ENCODE data around the gene CALHM3. TPM values are rescaled to one million over a fixed set of nuclear protein-coding genes. Genes with fewer than 3 reads are reported as not detected.
A peak's percentile ranks its signal among the peaks of the same experiment; 100 is the strongest.

The CALHM3 gene
- total RNA-seq, 2 experiments from 2014 or later = not detected

DNA sequence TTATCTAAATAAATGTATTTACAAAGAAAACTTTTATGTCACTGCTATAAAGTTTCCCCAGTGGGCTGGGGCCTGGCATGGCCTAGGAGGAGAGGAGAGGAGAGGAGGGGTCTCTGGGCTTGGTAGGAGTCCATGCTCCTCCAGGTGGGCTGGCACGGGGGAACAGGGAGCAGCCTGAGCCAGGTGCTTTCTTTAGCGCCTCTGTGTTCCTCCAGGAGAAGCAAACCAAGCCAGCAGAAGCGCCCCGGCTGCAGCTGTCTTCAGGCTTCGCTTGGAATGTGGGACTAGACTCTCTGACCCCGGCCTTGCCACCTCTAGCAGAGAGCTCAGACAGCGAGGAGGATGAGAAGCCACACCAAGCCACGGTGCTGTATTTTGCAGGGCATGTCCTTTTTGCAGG is 37.4 kb downstream of the CALHM3 start:
- Histone ChIP-seq H3K4me1 (ENCODE audit: insufficient read depth, low read length) (peaks cover 4% of the 10 kb centered on the region), H3K27me3 (ENCODE audit: control insufficient read depth in 1 of 2, insufficient read depth in 2 of 2, low read length in 2 of 2) (no peaks in the 10 kb centered on the region), H3K4me3 (ENCODE audit: low read length) (no peak overlapping the region), H3K9me3 (ENCODE audit: control insufficient read depth in 1 of 2, insufficient read depth in 1 of 2, low read length in 2 of 2) (no peaks in the 10 kb centered on the region), H3K36me3 (ENCODE audit: insufficient read depth, low read length) (peaks cover 93% of the 10 kb centered on the region), H3K27ac (ENCODE audit: low read depth in 1 of 2, low read length in 2 of 2) (no peak overlapping the region)
- DNase-seq (no peak), ATAC-seq (ENCODE audit: poor library complexity) (no peak)
- Mint-ChIP-seq H3K4me1 (ENCODE audit: low read depth) (no peaks in the 10 kb centered on the region), H3K27ac (no peak overlapping the region), H3K27me3 (no peaks in the 10 kb centered on the region), H3K4me3 (no peak overlapping the region), H3K36me3 (ENCODE audit: low read depth) (peaks cover 91% of the 10 kb centered on the region), H3K9me3 (no peaks in the 10 kb centered on the region)
- intact Hi-C loops (cut with DNase I, micrococcal nuclease) = no loop called here
- no peak for TF ChIP-seq CTCF (IDR thresholded peaks at IDR 0.05)
- ChIA-PET POLR2A (no interaction called here), CTCF (no interaction called here)

DNA sequence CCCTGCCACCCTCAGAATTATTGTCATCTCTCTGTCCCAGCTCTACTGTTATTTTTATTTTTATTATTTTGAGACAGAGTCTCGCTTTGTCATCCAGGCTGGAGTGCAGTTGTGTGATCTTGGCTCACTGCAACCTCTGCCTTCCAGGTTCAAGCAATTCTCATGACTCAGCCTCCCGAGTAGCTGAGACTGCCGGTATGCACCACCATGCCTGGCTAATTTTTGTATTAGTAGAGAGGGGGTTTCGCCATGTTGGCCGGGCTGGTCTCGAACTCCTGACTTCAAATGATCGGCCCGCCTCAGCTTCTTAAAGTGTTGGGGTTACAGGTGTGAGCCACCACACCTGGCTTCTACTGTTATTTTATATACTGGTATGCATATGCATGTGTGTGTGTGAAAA is 37.8 kb downstream of the CALHM3 start:
- ATAC-seq (ENCODE audit: poor library complexity) = no peak
- CTCF ChIA-PET = no interaction called here
- no peak for TF ChIP-seq CTCF (IDR thresholded peaks at IDR 0.05)
- Mint-ChIP-seq H3K36me3 (ENCODE audit: low read depth) (peaks cover 91% of the 10 kb centered on the region), H3K9me3 (no peaks in the 10 kb centered on the region), H3K27ac (peak overlapping the region; percentile 14), H3K4me1 (ENCODE audit: low read depth) (no peaks in the 10 kb centered on the region), H3K27me3 (no peaks in the 10 kb centered on the region), H3K4me3 (no peak overlapping the region)
- no peak for DNase-seq
- H3K27me3 ChIP-seq (ENCODE audit: control insufficient read depth in 1 of 2, insufficient read depth in 2 of 2, low read length in 2 of 2) = no peaks in the 10 kb centered on the region
- peaks cover 93% of the 10 kb centered on the region for H3K36me3 ChIP-seq (ENCODE audit: insufficient read depth, low read length)
- no peak overlapping the region for H3K27ac ChIP-seq (ENCODE audit: low read depth in 1 of 2, low read length in 2 of 2)
- no peaks in the 10 kb centered on the region for H3K9me3 ChIP-seq (ENCODE audit: control insufficient read depth in 1 of 2, insufficient read depth in 1 of 2, low read length in 2 of 2)
- POLR2A ChIA-PET = no interaction called here
- peaks cover 2% of the 10 kb centered on the region for H3K4me1 ChIP-seq (ENCODE audit: insufficient read depth, low read length)
- intact Hi-C loops (cut with DNase I, micrococcal nuclease) = no loop called here
- no peak overlapping the region for H3K4me3 ChIP-seq (ENCODE audit: low read length)

DNA sequence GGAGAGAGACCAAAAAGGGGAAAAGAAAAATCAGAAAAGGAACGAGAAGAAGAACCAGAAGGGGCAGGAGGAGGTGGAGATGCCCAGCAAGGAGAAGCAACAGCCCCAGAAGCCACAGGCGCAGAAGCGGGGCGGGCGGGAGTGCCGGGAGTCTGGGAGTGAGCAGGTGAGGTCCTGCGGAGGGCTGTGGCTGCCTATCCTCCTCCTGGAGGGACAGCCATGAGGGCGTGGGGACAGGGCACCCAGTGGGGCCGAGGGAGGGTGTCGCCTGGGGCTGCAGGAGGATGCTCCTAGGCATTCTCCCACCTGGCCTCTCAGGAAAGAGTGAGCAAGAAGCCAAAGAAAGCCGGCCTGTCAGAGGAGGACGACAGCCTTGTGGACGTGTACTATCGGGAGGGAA is 38.6 kb downstream of the CALHM3 start:
- H3K4me1 ChIP-seq (ENCODE audit: insufficient read depth, low read length) = no peaks in the 10 kb centered on the region
- no peak for ATAC-seq (ENCODE audit: poor library complexity)
- no peak for TF ChIP-seq CTCF (IDR thresholded peaks at IDR 0.05)
- H3K27ac ChIP-seq (ENCODE audit: low read depth in 1 of 2, low read length in 2 of 2) = no peak overlapping the region
- peaks cover 90% of the 10 kb centered on the region for H3K36me3 ChIP-seq (ENCODE audit: insufficient read depth, low read length)
- H3K27ac Mint-ChIP-seq = peak overlapping the region; percentile 14
- H3K27me3 ChIP-seq (ENCODE audit: control insufficient read depth in 1 of 2, insufficient read depth in 2 of 2, low read length in 2 of 2) = no peaks in the 10 kb centered on the region
- H3K9me3 ChIP-seq (ENCODE audit: control insufficient read depth in 1 of 2, insufficient read depth in 1 of 2, low read length in 2 of 2) = no peaks in the 10 kb centered on the region
- no peaks in the 10 kb centered on the region for H3K9me3 Mint-ChIP-seq
- H3K27me3 Mint-ChIP-seq = no peaks in the 10 kb centered on the region
- DNase-seq = no peak
- H3K36me3 Mint-ChIP-seq (ENCODE audit: low read depth) = peaks cover 92% of the 10 kb centered on the region
- no peak overlapping the region for H3K4me3 Mint-ChIP-seq
- no peak overlapping the region for H3K4me3 ChIP-seq (ENCODE audit: low read length)
- ChIA-PET CTCF (no interaction called here), POLR2A (no interaction called here)
- intact Hi-C loops (cut with DNase I, micrococcal nuclease) = no loop called here
- H3K4me1 Mint-ChIP-seq (ENCODE audit: low read depth) = no peaks in the 10 kb centered on the region

Measured in CD4-positive, alpha-beta T cell (primary cell).